ENCODE data around the gene BPIFA1. TPM values are rescaled to one million over a fixed set of nuclear protein-coding genes. Genes with fewer than 3 reads are reported as not detected.

Gene BPIFA1
- total RNA-seq, 8 experiments from 2014 or later: not detected

DNA sequence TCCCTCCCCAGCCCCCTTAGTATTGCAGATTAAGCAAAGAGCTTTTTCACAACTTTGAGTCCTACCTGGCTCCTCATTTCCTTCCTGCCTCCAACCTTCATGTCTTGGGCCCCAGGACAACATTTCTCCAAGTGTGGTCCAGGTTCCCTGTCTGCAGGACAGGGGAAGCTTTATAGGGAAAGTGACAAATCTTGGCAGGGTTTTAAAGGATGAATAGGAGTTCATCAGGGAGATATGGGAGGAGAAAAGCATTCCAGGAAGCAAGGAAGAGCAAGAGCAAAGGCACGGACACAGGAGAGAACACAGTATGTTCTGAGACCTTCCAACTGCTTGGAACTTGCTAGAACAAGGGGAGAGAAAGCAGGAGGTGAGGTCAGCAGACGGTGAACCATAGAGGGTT is 49.1 kb downstream of the BPIFA1 start:
- in situ Hi-C loops (cut with MboI; ENCODE audit: low pct_unique_long_range_greater_than_20kb in 2 of 9, low sequenced_read_pairs in 9 of 9, unreplicated experiment in 9 of 9): no loop called here
- no peak for ATAC-seq (replicated peaks in 6 of 8)
- Histone ChIP-seq H3K27ac (no peak overlapping the region), H3K4me1 (replicated peaks in 1 of 2) (no peaks in the 10 kb centered on the region), H3K4me3 (no peak overlapping the region)
- WGBS, 10 experiments: 0 to 69% (median 22%) methylated on average over 1 to 2 of the region's 2 CpGs; no CpG with 5 or more reads in 2 of the 10 experiments

DNA sequence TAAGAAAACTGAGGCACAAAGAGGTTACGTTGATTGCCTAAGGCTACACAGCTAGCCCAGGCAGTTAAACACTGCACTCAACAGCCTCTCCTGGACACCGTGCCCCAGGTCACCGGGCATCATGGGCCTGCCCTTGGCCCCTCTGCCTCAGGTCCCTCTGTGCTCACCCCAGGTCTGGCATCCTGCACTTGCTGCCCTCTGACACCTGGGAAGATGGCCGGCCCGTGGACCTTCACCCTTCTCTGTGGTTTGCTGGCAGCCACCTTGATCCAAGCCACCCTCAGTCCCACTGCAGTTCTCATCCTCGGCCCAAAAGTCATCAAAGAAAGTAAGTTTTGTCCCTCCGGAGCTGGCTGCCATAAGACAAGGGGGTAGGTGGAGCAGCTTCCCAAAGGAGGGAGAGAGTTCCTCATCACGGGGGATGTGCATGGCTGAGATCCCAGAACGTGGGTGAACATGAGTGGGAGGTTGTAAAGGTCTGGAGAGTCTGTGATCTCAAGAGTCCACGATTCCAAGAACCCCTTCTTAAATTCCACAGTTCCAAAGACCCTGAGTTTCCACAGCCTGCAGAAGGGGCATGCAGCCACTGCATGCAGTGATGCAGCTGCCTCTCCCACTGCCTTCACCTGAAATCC is 50.2 kb downstream of the BPIFA1 start:
- no peak for ATAC-seq (replicated peaks in 6 of 8)
- Histone ChIP-seq H3K27ac (no peak overlapping the region), H3K4me3 (no peak overlapping the region), H3K4me1 (replicated peaks in 1 of 2) (no peaks in the 10 kb centered on the region)
- in situ Hi-C loops (cut with MboI; ENCODE audit: low pct_unique_long_range_greater_than_20kb in 2 of 9, low sequenced_read_pairs in 9 of 9, unreplicated experiment in 9 of 9): no loop called here
- WGBS, 10 experiments: 40 to 100% (median 66%) methylated on average over 1 to 9 of the region's 10 CpGs; no CpG with 5 or more reads in 4 of the 10 experiments

DNA sequence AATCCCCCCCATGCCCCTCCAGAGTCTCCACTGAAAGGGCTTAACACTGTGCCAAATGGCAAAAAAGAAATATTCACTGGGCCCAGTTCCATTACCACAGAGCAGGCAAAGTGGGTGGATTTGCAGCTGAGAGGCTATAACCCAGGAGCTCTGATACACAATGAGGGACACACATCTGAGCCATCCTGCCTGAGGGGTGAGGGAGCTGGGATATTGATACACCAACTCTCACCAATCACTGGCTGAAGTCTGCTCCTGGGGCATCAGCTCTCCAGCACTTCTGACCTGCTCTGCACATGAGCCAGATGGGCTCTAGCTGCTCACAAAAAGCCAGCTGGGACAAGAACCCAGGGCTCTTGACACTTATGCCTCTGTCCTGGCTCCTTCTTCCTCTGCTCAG is 52.1 kb downstream of the BPIFA1 start:
- in situ Hi-C loops (cut with MboI; ENCODE audit: low pct_unique_long_range_greater_than_20kb in 2 of 9, low sequenced_read_pairs in 9 of 9, unreplicated experiment in 9 of 9): no loop called here
- Histone ChIP-seq H3K4me3 (no peak overlapping the region), H3K4me1 (replicated peaks in 1 of 2) (no peaks in the 10 kb centered on the region), H3K27ac (no peak overlapping the region)
- ATAC-seq (replicated peaks in 6 of 8): no peak

DNA sequence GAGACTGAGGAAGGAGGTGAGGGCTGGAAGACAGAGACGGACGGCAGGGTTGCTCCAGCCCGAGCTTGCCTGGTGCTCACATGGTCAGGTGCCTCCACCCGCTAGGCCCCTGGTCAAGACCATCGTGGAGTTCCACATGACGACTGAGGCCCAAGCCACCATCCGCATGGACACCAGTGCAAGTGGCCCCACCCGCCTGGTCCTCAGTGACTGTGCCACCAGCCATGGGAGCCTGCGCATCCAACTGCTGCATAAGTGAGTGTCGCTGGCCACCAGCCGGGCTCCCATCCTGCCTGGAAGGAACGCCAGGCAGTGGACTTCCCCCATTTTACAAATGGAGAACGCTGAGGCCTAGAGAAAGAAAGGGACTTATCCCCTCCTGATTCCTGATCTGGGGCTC is 55.1 kb downstream of the BPIFA1 start:
- H3K4me3 ChIP-seq: no peak overlapping the region
- WGBS, 10 experiments: 40 to 100% (median 77%) methylated on average over 1 to 2 of the region's 13 CpGs; no CpG with 5 or more reads in 6 of the 10 experiments
- no peak for ATAC-seq (replicated peaks in 6 of 8)
- H3K4me1 ChIP-seq (replicated peaks in 1 of 2): no peaks in the 10 kb centered on the region
- no peak overlapping the region for H3K27ac ChIP-seq
- in situ Hi-C loops (cut with MboI; ENCODE audit: low pct_unique_long_range_greater_than_20kb in 2 of 9, low sequenced_read_pairs in 9 of 9, unreplicated experiment in 9 of 9): no loop called here

DNA sequence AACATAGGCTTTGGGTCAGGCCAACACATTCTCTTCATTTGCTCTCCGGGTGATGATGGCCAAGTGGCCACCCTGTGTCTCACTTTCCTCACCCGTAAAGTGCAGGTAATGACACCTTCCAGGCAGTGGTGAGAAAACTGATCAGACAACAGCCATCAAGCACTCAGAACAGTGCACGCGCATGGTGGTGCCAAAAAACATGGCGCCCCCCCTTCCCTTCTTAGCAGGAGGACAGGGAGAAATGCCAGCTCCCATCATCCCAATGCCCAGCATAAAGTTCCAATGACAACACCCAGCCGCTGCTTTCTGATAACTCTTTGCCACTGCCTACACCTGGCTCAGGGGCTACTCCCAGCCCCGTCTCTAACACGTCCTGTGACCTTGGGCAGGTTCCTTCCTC is 55.6 kb downstream of the BPIFA1 start:
- 0 to 100% (median 80%) methylated on average over 1 to 5 of the region's 8 CpGs; no CpG with 5 or more reads in 3 of the 10 experiments for WGBS, 10 experiments
- in situ Hi-C loops (cut with MboI; ENCODE audit: low pct_unique_long_range_greater_than_20kb in 2 of 9, low sequenced_read_pairs in 9 of 9, unreplicated experiment in 9 of 9): no loop called here
- Histone ChIP-seq H3K4me1 (replicated peaks in 1 of 2) (no peaks in the 10 kb centered on the region), H3K4me3 (no peak overlapping the region), H3K27ac (no peak overlapping the region)
- ATAC-seq (replicated peaks in 6 of 8): no peak

DNA sequence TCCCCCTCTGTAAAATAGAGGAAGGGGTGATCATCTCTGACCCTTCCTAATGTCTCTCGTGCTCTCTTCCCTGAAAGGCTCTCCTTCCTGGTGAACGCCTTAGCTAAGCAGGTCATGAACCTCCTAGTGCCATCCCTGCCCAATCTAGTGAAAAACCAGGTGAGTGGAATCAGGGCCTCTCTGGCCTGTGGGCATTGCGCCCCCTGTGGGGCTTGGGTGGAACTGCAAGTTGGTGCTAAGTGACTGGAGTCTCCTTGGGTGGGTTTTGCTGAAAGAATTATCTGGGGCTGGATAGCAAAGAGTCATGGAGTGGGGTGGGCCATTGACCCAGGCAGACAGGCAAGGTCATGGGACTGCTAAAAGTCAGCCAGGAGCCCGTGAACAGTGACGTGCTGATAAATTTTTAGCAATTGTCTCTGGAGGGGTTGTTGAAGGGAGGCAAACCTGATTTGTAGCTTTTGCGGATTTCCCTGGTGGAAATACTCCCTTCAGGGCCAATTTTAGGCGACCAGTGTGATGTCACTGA is 56.1 kb downstream of the BPIFA1 start:
- 0 to 67% (median 29%) methylated on average over 2 to 5 of the region's 7 CpGs; no CpG with 5 or more reads in 2 of the 10 experiments for WGBS, 10 experiments
- Histone ChIP-seq H3K27ac (no peak overlapping the region), H3K4me3 (no peak overlapping the region), H3K4me1 (replicated peaks in 1 of 2) (no peaks in the 10 kb centered on the region)
- in situ Hi-C loops (cut with MboI; ENCODE audit: low pct_unique_long_range_greater_than_20kb in 2 of 9, low sequenced_read_pairs in 9 of 9, unreplicated experiment in 9 of 9): no loop called here
- peak in 3 of 8 experiments; percentile 35 to 59 (median 57) for ATAC-seq (replicated peaks in 6 of 8)

Other genes starting within 250 kb of the BPIFA1 start
- not detected for gene SUN5, start 231.6 kb upstream of the BPIFA1 start, total RNA-seq
- not detected for gene BPIFB2, start 228.3 kb upstream of the BPIFA1 start, total RNA-seq
- not detected for gene BPIFB6, start 204.3 kb upstream of the BPIFA1 start, total RNA-seq
- not detected for gene BPIFB3, start 182.1 kb upstream of the BPIFA1 start, total RNA-seq
- gene BPIFB4, start 156.4 kb upstream of the BPIFA1 start, total RNA-seq: under 1 TPM in 1 of 8 experiments, not detected in 7; 0.33 TPM
- not detected for gene BPIFA2, start 67.8 kb upstream of the BPIFA1 start, total RNA-seq
- gene BPIFA3, start 18.6 kb upstream of the BPIFA1 start, total RNA-seq: under 1 TPM in 5 of 8 experiments, not detected in 3; 0.09 to 0.66 (median 0.21) TPM
- under 1 TPM in 3 of 8 experiments, not detected in 5; 0.08 to 0.38 (median 0.18) TPM for gene BPIFB1, start 47.2 kb downstream of the BPIFA1 start, total RNA-seq
- 10 to 100 TPM; 20.5 to 46.2 (median 30.3) TPM for gene CDK5RAP1, start 165.5 kb downstream of the BPIFA1 start, total RNA-seq
- gene SNTA1, start 207.8 kb downstream of the BPIFA1 start, total RNA-seq: 10 to 100 TPM in 1 of 8 experiments, 1 to 10 TPM in 7; 3.3 to 14.4 (median 4.8) TPM